A549 treated with AZD2906 at 1 μM for 4 hours (cell line): ENCODE data around the gene ITPRIPL1. TPM values are rescaled to one million over a fixed set of nuclear protein-coding genes. Genes with fewer than 3 reads are reported as not detected.

Experiments
- total RNA-seq: library from RNA; stranded (reverse); fragments of 200-300 nt; extraction: Qiagen RNA extraction; gene quantifications from 5 replicates; pipeline ENCODE4 v1.2.3, GENCODE V29; 2022

ITPRIPL1 gene
- not detected in 5 replicates for total RNA-seq

GRCh38 chr2:96325041-96325883 lies at the start of gene ITPRIPL1:
Gene ITPRIPL1, plus strand, starts transcription at chr2:96325317. Its CDS starts 523 bp downstream, at chr2:96325840.

GRCh38 chr2:96305091-96305978 lies 19.8 kb upstream of the ITPRIPL1 start, which contains the start of gene SNRNP200:
Gene SNRNP200, minus strand, starts transcription at chr2:96305546. Its CDS starts 109 bp downstream, at chr2:96305437.

Other genes starting within 250 kb of the ITPRIPL1 start
- 0.14 to 0.18 TPM (median 0.14 TPM) in 5 replicates for gene ADRA2B, start 208.7 kb upstream of the ITPRIPL1 start, total RNA-seq
- gene ASTL, start 186.8 kb upstream of the ITPRIPL1 start, total RNA-seq = not detected in 5 replicates
- 0.26 to 0.52 TPM (median 0.38 TPM) in 5 replicates for gene DUSP2, start 179.9 kb upstream of the ITPRIPL1 start, total RNA-seq
- 82.4 to 97.5 TPM (median 85.4 TPM) in 5 replicates for gene STARD7, start 116.5 kb upstream of the ITPRIPL1 start, total RNA-seq
- 38.2 to 44.6 TPM (median 42.8 TPM) in 5 replicates for gene TMEM127, start 59.3 kb upstream of the ITPRIPL1 start, total RNA-seq
- gene CIAO1, start 59.1 kb upstream of the ITPRIPL1 start, total RNA-seq = 76.1 to 86.0 TPM (median 84.2 TPM) in 5 replicates
- gene SNRNP200, start 19.8 kb upstream of the ITPRIPL1 start, total RNA-seq = 109 to 121 TPM (median 113 TPM) in 5 replicates
- 38.6 to 48.1 TPM (median 42.9 TPM) in 5 replicates for gene NCAPH, start 10.4 kb downstream of the ITPRIPL1 start, total RNA-seq
- 0.41 to 0.89 TPM (median 0.83 TPM) in 5 replicates for gene NEURL3, start 180.0 kb downstream of the ITPRIPL1 start, total RNA-seq
- gene ARID5A, start 211.4 kb downstream of the ITPRIPL1 start, total RNA-seq = 3.6 to 4.4 TPM (median 4.0 TPM) in 5 replicates